A549 (cell line): ENCODE results near the gene FBLIM1. TPM values are rescaled to one million over a fixed set of nuclear protein-coding genes. Genes with fewer than 3 reads are reported as not detected.

Experiments used
- ATAC-seq, 2 experiments: fragments of 200-7000 bp in 1 of 2; fragments of >200 bp in 1 of 2; cut with Nextera tagmentation in 1 of 2; cut with Tn5 transposase in 1 of 2; 3 replicates each; pipeline versions ENCODE4 v1.8.0 to v1.9.1; 2018 to 2020; ENCODE audit warnings: mild to moderate bottlenecking in 1 of 2, moderate library complexity in 1 of 2
- CTCF ChIA-PET: fragments of 300-600 bp; sonication (Branson Sonifier 250); formaldehyde crosslinking; extraction: SDS; loops from one replicate; lab custom pipeline; 2021; ENCODE audit warnings: antibody characterized with exemption, inconsistent platforms; lab: Yijun Ruan, JAX
- POLR2A ChIA-PET: fragments of 350-600 bp; formaldehyde crosslinking; extraction: SDS; loops from one replicate; lab custom pipeline; 2021; ENCODE audit warnings: antibody characterized with exemption, inconsistent platforms; lab: Yijun Ruan, JAX
- DNase-seq, 2 experiments: peaks; one replicate each; pipeline versions ENCODE4 v3.0.0 to v3.0.0-alpha.2; 2011 to 2016; ENCODE audit warnings: low read depth in 1 of 2, low spot score in 1 of 2
- FAIRE-seq: peaks from 2 replicates; lab custom pipeline; 2011; peaks lifted over from hg19 to GRCh38; lab: Jason Lieb, UNC
- H3K27ac ChIP-seq, 2 experiments: fragments of >200 bp; sonication (Bioruptor Twin); formaldehyde crosslinking; 3 replicates each; pipeline ENCODE4 v1.5.1; 2016 to 2017
- H3K4me1 ChIP-seq: fragments of >200 bp; sonication (Bioruptor Twin); formaldehyde crosslinking; 3 replicates; pipeline ENCODE4 v1.6.1; 2016
- H3K4me2 ChIP-seq: fragments of >200 bp; sonication (Bioruptor Twin); formaldehyde crosslinking; 3 replicates; pipeline ENCODE4 v1.6.1; 2016
- H3K4me3 ChIP-seq: fragments of >200 bp; sonication (Bioruptor Twin); formaldehyde crosslinking; 3 replicates; pipeline ENCODE4 v1.5.1; 2016
- H3K9me3 ChIP-seq: fragments of >200 bp; sonication (Bioruptor Twin); formaldehyde crosslinking; 3 replicates; pipeline ENCODE4 v1.6.1; 2016
- BHLHE40 ChIP-seq: IDR thresholded peaks from 2 replicates; pipeline ENCODE4 v1.6.1; 2012; ENCODE audit warnings: low read depth, low read length, inconsistent platforms
- CBX2 ChIP-seq: fragments of 200-600 bp; sonication (generic); IDR thresholded peaks from 2 replicates; pipeline ENCODE4 v1.6.1; 2016; ENCODE audit warnings: low read depth, mild to moderate bottlenecking, borderline replicate concordance
- CEBPB ChIP-seq, 2 experiments: fragments of >200 bp in 1 of 2; sonication (Bioruptor Twin) in 1 of 2; formaldehyde crosslinking in 1 of 2; IDR thresholded peaks; 2 replicates each; pipeline ENCODE4 v1.6.1; 2012 to 2016
- CTCF ChIP-seq: fragments of >200 bp; sonication (Bioruptor Twin); formaldehyde crosslinking; IDR thresholded peaks from 3 replicates; pipeline ENCODE4 v1.5.1; 2016
- ESRRA ChIP-seq: fragments of 150-350 bp; IDR thresholded peaks from 2 replicates; pipeline ENCODE4 v1.6.1; 2014; ENCODE audit warnings: mild to moderate bottlenecking, low read length, borderline replicate concordance
- FOSB ChIP-seq: fragments of 250-450 bp; sonication (Bioruptor Pico); IDR thresholded peaks from 2 replicates; pipeline ENCODE4 v1.5.0; 2020; ENCODE audit warnings: mild to moderate bottlenecking, moderate library complexity
- HOXB5 ChIP-seq: fragments of 250-450 bp; sonication (Bioruptor Pico); IDR thresholded peaks from 2 replicates; pipeline ENCODE4 v1.5.0; 2020; ENCODE audit warnings: mild to moderate bottlenecking, moderate library complexity
- KDM1A ChIP-seq: fragments of 200-600 bp; sonication (generic); IDR thresholded peaks from 2 replicates; pipeline ENCODE4 v1.6.1; 2016; ENCODE audit warnings: low read depth, mild to moderate bottlenecking
- KDM5A ChIP-seq: fragments of 200-600 bp; sonication (generic); IDR thresholded peaks from 2 replicates; pipeline ENCODE4 v1.6.1; 2016; ENCODE audit warnings: antibody characterized with exemption, mild to moderate bottlenecking
- MAZ ChIP-seq: fragments of 150-350 bp; IDR thresholded peaks from 2 replicates; pipeline ENCODE4 v1.6.1; 2014; ENCODE audit warnings: antibody characterized with exemption, low read depth, low read length, borderline replicate concordance
- MYC ChIP-seq: IDR thresholded peaks from 2 replicates; pipeline ENCODE4 v1.6.1; 2012; ENCODE audit warnings: mild to moderate bottlenecking, inconsistent platforms, low read length, improper control_type of control experiment, borderline replicate concordance
- NFE2L2 ChIP-seq: fragments of 150-350 bp; conservative IDR thresholded peaks from 2 replicates; pipeline ENCODE4 v1.6.1; 2014; ENCODE audit warnings: low read length
- NPAS2 ChIP-seq: fragments of 250-450 bp; sonication (Bioruptor Pico); IDR thresholded peaks from 2 replicates; pipeline ENCODE4 v1.8.0; 2022; ENCODE audit warnings: mild to moderate bottlenecking, moderate library complexity, borderline replicate concordance
- NR3C1 ChIP-seq: fragments of >200 bp; sonication (Bioruptor Twin); formaldehyde crosslinking; IDR thresholded peaks from 3 replicates; pipeline ENCODE4 v1.6.1; 2017
- PHF8 ChIP-seq: fragments of 200-600 bp; sonication (generic); IDR thresholded peaks from 2 replicates; pipeline ENCODE4 v1.6.1; 2016; ENCODE audit warnings: low read depth, mild to moderate bottlenecking, antibody characterized with exemption, moderate library complexity, borderline replicate concordance
- RCOR1 ChIP-seq: fragments of 150-350 bp; IDR thresholded peaks from 2 replicates; pipeline ENCODE4 v1.6.1; 2014; ENCODE audit warnings: antibody characterized with exemption, low read length, low read depth
- SMC3 ChIP-seq: fragments of >200 bp; sonication (Bioruptor Twin); formaldehyde crosslinking; IDR thresholded peaks from 3 replicates; pipeline ENCODE4 v1.6.1; 2018; ENCODE audit warnings: inconsistent platforms
- TP53 ChIP-seq: fragments of 250-450 bp; sonication (Bioruptor Pico); IDR thresholded peaks from 2 replicates; pipeline ENCODE4 v1.5.0; 2021; ENCODE audit warnings: mild to moderate bottlenecking, moderate library complexity
- WGBS: methylation state at CpG from one replicate; pipeline ENCODE4 v1.1.6; 2017; ENCODE audit errors: missing lambda C conversion rate; 5-methylcytosine and 5-hydroxymethylcytosine counted together
- polyA plus RNA-seq, 4 experiments: library from polyadenylated mRNA; depleted of rRNA in 3 of 4; stranded (reverse); fragments of >200 nt; fragmentation: RNase III in 1 of 4; extraction: RNeasy Plus Mini Kit Qiagen cat#74134 plus additional on column Dnase treatment in 1 of 4; gene quantifications; 2 replicates in 3 of 4; 3 replicates in 1 of 4; pipeline ENCODE4 v1.2.3, GENCODE V29; 2011 to 2017
- TF ChIP-seq, protein P1 (sequence below): fragments of >200 bp; sonication (Bioruptor Twin); formaldehyde crosslinking; IDR thresholded peaks from 2 replicates; pipeline ENCODE4 v1.6.1; 2016
- TF ChIP-seq, protein P2 (sequence below): fragments of 250-450 bp; sonication (Bioruptor Pico); IDR thresholded peaks from 2 replicates; pipeline ENCODE4 v1.5.0; 2020; ENCODE audit warnings: low read depth, mild to moderate bottlenecking, moderate library complexity
- TF ChIP-seq, protein P3 (sequence below): IDR thresholded peaks from 2 replicates; pipeline ENCODE4 v1.6.1; 2012

The FBLIM1 gene
- polyA plus RNA-seq, 2 of the 4 experiments (the other 2 are of a cell fraction), result 24.6 to 38.1 TPM

GRCh38 chr1:15777909-15778707 is 19.5 kb downstream of the FBLIM1 start:
- H3K4me2 ChIP-seq, result no peak overlapping the region
- DNase-seq (no peak), ATAC-seq (no peak), FAIRE-seq (no peak)
- H3K4me1 ChIP-seq, result peaks cover 35% of the 10 kb centered on the region
- peak overlapping the region; percentile 32 to 90; a peak in 4 of 6 replicates for H3K27ac ChIP-seq
- POLR2A ChIA-PET, result interaction anchor here (1.1 kb wide), 1 partner anchor 69 kb away, joined by 4 read pairs; the partner anchor contains the start of gene SPEN
- TF ChIP-seq MYC, result no peak
- TF ChIP-seq, protein P1, sequence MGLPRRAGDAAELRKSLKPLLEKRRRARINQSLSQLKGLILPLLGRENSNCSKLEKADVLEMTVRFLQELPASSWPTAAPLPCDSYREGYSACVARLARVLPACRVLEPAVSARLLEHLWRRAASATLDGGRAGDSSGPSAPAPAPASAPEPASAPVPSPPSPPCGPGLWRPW, result no peak
- TF ChIP-seq NR3C1, result no peak
- TF ChIP-seq RCOR1, result no peak
- no peaks in the 10 kb centered on the region for H3K9me3 ChIP-seq
- 95% methylated on average over 7 of the region's 7 CpGs for WGBS
- H3K4me3 ChIP-seq, result no peak overlapping the region
- CTCF ChIA-PET, result interaction anchor here (0.6 to 3.1 kb wide), 3 partner anchors 14 to 446 kb away, joined by 3 to 12 read pairs (median 3); no protein-coding TSS in a partner anchor

GRCh38 chr1:15785683-15786082 is 27.1 kb downstream of the FBLIM1 start:
- Histone ChIP-seq H3K4me3 (no peak overlapping the region), H3K9me3 (no peaks in the 10 kb centered on the region), H3K4me1 (peaks cover 49% of the 10 kb centered on the region), H3K4me2 (no peak overlapping the region), H3K27ac (peak overlapping the region; percentile 84 to 90)
- FAIRE-seq, result no peak
- DNase-seq, result no peak
- TF ChIP-seq FOSB (CRISPR knock-in tag) (no peak), MAZ (no peak), NPAS2 (CRISPR knock-in tag) (no peak), BHLHE40 (no peak), ESRRA (no peak), KDM1A (no peak), CBX2 (no peak), TP53 (CRISPR knock-in tag) (no peak), KDM5A (no peak), PHF8 (no peak), CTCF (no peak), HOXB5 (CRISPR knock-in tag) (no peak), CEBPB (IDR thresholded peaks at IDR 0.05) (no peak), SMC3 (no peak), NFE2L2 (no peak)
- TF ChIP-seq, protein P2, sequence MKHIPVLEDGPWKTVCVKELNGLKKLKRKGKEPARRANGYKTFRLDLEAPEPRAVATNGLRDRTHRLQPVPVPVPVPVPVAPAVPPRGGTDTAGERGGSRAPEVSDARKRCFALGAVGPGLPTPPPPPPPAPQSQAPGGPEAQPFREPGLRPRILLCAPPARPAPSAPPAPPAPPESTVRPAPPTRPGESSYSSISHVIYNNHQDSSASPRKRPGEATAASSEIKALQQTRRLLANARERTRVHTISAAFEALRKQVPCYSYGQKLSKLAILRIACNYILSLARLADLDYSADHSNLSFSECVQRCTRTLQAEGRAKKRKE, result no peak
- TF ChIP-seq, protein P3, sequence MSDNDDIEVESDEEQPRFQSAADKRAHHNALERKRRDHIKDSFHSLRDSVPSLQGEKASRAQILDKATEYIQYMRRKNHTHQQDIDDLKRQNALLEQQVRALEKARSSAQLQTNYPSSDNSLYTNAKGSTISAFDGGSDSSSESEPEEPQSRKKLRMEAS, result no peak
- ATAC-seq, result no peak
- CTCF ChIA-PET, result interaction anchor here (1.0 kb wide), 1 partner anchor 12 kb away, joined by 3 read pairs; no protein-coding TSS in a partner anchor
- POLR2A ChIA-PET, result no interaction called here
- WGBS, result 92% methylated on average over 8 of the region's 8 CpGs
